OCI-LY1 (cell line): Measurements from ENCODE around the gene MAP3K4.

Source experiments
- EZH2 ChIP-seq: fragments of 200-600 bp; sonication (generic), shearing (Covaris generic); IDR thresholded peaks from 2 replicates; pipeline ENCODE4 v1.8.0; 2017; ENCODE audit warnings: borderline replicate concordance, mixed run types, mild to moderate bottlenecking, antibody characterized with exemption, low read length, moderate library complexity, mixed read lengths
- TF ChIP-seq, protein P1 (sequence below): fragments of 200-600 bp; sonication (generic), shearing (Covaris generic); IDR thresholded peaks from 2 replicates; pipeline ENCODE4 v1.5.1; 2017; ENCODE audit warnings: mild to moderate bottlenecking, antibody characterized with exemption, low read length, moderate library complexity, mixed read lengths

DNA sequence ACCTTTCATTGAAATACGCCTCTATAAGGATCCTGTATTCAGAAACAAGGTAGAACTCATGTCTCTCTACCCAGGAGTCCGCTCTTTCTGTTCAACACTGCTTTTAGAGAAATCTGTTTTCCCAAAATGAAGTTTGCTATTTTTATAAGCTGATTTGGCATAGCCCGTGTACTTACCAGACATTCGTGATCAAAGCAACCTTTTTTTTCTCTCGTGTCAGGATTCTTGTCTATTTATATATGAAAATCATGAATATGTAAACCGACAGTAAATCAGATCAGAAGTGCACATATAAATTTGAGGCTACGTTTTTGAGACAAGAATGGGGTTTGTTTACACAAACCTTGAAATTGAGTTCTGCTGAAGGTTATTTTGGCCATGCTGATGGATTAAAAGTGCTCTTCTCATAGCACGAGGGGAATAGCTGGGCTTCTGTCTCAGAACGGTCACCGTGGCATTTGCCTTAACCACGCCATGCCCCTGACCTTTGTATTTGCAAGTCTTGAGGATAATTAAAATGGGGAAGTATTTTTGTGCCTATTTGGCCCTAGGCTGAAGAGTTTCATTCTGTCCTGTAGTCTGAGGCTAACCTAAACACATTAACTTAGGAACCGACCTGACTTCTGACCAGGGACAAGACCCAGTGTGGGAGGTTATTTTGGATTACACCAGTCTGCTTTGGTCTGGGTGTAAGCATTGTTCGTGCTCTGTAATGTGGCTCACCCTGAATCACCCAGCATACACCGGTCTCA lies 118.6 kb downstream of the MAP3K4 start:
- TF ChIP-seq, protein P1, sequence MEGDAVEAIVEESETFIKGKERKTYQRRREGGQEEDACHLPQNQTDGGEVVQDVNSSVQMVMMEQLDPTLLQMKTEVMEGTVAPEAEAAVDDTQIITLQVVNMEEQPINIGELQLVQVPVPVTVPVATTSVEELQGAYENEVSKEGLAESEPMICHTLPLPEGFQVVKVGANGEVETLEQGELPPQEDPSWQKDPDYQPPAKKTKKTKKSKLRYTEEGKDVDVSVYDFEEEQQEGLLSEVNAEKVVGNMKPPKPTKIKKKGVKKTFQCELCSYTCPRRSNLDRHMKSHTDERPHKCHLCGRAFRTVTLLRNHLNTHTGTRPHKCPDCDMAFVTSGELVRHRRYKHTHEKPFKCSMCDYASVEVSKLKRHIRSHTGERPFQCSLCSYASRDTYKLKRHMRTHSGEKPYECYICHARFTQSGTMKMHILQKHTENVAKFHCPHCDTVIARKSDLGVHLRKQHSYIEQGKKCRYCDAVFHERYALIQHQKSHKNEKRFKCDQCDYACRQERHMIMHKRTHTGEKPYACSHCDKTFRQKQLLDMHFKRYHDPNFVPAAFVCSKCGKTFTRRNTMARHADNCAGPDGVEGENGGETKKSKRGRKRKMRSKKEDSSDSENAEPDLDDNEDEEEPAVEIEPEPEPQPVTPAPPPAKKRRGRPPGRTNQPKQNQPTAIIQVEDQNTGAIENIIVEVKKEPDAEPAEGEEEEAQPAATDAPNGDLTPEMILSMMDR = no peak
- no peak for TF ChIP-seq EZH2
